ENCODE results near the gene MYRIP.
"Not testable (repeated sequence)": the region's sequence is repeated elsewhere in the genome, so short reads cannot be mapped to it uniquely, and the experiment has no call there.

DNA sequence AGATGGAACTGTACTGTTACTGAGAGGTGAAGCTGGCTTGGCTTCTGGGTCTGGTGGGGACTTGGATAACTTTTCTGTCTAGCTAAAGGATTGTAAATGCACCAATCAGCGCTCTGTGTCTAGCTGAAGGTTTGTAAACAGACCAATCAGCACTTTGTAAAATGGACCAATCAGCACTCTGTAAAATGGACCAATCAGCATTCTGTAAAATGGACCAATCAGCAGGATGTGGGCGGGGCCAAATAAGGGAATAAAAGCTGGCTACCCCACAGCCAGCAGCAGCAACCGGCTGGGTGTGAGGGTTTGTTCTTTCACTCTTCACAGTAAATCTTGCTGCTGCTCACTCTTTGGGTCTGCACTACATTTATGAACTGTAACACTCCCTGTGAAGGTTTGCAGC lies 6.9 kb upstream of the MYRIP start:
- TF ChIP-seq TAF1 (conservative IDR thresholded peaks at IDR 0.05); CTCF (IDR thresholded peaks at IDR 0.05; ENCODE audit: low read depth, low read length, missing input control); FOXA1 (IDR thresholded peaks at IDR 0.05); SP1 (IDR thresholded peaks at IDR 0.05); HNF4G (IDR thresholded peaks at IDR 0.05); RXRA (IDR thresholded peaks at IDR 0.05); REST (IDR thresholded peaks at IDR 0.05); GABPA (IDR thresholded peaks at IDR 0.05 in 1 of 2, conservative IDR thresholded peaks at IDR 0.05 in 1 of 2); RAD21 (IDR thresholded peaks at IDR 0.05); ZBTB33 (IDR thresholded peaks at IDR 0.05): not testable (repeated sequence)
- TF ChIP-seq, protein P1, sequence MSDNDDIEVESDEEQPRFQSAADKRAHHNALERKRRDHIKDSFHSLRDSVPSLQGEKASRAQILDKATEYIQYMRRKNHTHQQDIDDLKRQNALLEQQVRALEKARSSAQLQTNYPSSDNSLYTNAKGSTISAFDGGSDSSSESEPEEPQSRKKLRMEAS (IDR thresholded peaks at IDR 0.05), result not testable (repeated sequence)

Data from liver (tissue), 3 donors.